Measurements from ENCODE around the gene SCFD2.

Gene SCFD2

DNA sequence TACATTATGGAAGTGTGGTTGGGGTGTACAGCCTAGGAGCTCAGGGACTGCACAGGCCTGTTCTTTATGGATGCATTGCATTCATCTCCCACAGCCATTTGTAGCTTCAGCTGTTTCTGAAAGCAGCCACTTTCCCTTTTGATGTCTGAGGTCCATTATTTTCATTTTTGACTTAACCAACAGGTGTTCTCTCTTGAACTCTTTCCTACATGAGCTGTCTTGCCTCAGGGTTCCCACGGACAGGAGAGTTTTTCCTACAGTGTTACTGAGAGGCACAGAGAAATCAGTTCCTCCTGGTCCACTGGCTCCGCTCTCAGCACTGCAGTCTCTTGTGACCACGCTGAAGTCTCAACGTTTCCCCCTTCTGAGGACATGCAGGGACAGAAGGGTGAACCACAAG lies 416.5 kb downstream of the SCFD2 start:
- H3F3A ChIP-seq (ENCODE audit: insufficient read depth, low read length) = no peaks in the 10 kb centered on the region
- H2AFZ ChIP-seq (ENCODE audit: low read length) = no peak overlapping the region
- no peaks in the 10 kb centered on the region for H3K79me2 ChIP-seq (ENCODE audit: insufficient read depth, low read length)
- H3K9me3 ChIP-seq (ENCODE audit: low read length) = no peaks in the 10 kb centered on the region
- H3K9ac ChIP-seq (ENCODE audit: low read length) = no peak overlapping the region
- no peaks in the 10 kb centered on the region for H3K36me3 ChIP-seq (ENCODE audit: insufficient read depth, low read length)
- H4K20me1 ChIP-seq (ENCODE audit: insufficient read depth, low read length) = no peaks in the 10 kb centered on the region
- no peaks in the 10 kb centered on the region for H3K4me1 ChIP-seq (ENCODE audit: insufficient read depth, low read length, severe bottlenecking)
- H3K27ac ChIP-seq (ENCODE audit: low read depth, low read length, poor library complexity, severe bottlenecking) = no peak overlapping the region
- no peak for TF ChIP-seq EZH2 (IDR thresholded peaks at IDR 0.05; ENCODE audit: borderline replicate concordance, low read length)
- TF ChIP-seq, protein P1, sequence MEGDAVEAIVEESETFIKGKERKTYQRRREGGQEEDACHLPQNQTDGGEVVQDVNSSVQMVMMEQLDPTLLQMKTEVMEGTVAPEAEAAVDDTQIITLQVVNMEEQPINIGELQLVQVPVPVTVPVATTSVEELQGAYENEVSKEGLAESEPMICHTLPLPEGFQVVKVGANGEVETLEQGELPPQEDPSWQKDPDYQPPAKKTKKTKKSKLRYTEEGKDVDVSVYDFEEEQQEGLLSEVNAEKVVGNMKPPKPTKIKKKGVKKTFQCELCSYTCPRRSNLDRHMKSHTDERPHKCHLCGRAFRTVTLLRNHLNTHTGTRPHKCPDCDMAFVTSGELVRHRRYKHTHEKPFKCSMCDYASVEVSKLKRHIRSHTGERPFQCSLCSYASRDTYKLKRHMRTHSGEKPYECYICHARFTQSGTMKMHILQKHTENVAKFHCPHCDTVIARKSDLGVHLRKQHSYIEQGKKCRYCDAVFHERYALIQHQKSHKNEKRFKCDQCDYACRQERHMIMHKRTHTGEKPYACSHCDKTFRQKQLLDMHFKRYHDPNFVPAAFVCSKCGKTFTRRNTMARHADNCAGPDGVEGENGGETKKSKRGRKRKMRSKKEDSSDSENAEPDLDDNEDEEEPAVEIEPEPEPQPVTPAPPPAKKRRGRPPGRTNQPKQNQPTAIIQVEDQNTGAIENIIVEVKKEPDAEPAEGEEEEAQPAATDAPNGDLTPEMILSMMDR (IDR thresholded peaks at IDR 0.05; ENCODE audit: low read length) = no peak
- H3K4me3 ChIP-seq (ENCODE audit: low read depth, low read length, poor library complexity, severe bottlenecking) = no peak overlapping the region
- H3K27me3 ChIP-seq (ENCODE audit: insufficient read depth, low read length) = no peaks in the 10 kb centered on the region
- no peaks in the 10 kb centered on the region for H3K9me2 ChIP-seq (ENCODE audit: low read depth, low read length)
- no peak overlapping the region for H3K4me2 ChIP-seq (ENCODE audit: low read length)

DNA sequence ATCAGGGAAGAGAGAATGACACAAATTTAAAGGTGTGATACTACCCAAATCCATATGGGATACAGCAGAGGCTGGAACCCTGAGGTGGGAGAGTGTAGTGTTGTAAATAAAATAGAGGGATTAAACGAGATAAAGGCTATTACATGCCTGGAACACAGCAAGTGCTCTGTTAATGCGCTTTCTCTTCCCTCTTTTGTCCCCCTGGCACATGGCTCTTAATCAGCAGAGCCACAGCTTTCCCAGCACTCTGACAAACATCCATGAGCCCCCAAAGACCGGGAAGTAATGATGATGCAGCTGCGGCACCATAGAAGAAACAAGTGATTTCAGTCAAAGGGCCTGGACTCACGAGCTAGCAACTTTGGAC lies 417.8 kb downstream of the SCFD2 start:
- Histone ChIP-seq H3K27ac (ENCODE audit: low read depth, low read length, poor library complexity, severe bottlenecking) (no peak overlapping the region), H2AFZ (ENCODE audit: low read length) (no peak overlapping the region), H4K20me1 (ENCODE audit: insufficient read depth, low read length) (no peaks in the 10 kb centered on the region), H3K9me2 (ENCODE audit: low read depth, low read length) (no peaks in the 10 kb centered on the region), H3K36me3 (ENCODE audit: insufficient read depth, low read length) (no peaks in the 10 kb centered on the region), H3F3A (ENCODE audit: insufficient read depth, low read length) (no peaks in the 10 kb centered on the region), H3K9ac (ENCODE audit: low read length) (no peak overlapping the region), H3K4me1 (ENCODE audit: insufficient read depth, low read length, severe bottlenecking) (no peaks in the 10 kb centered on the region), H3K4me2 (ENCODE audit: low read length) (no peak overlapping the region), H3K9me3 (ENCODE audit: low read length) (no peaks in the 10 kb centered on the region), H3K27me3 (ENCODE audit: insufficient read depth, low read length) (no peaks in the 10 kb centered on the region), H3K4me3 (ENCODE audit: low read depth, low read length, poor library complexity, severe bottlenecking) (no peak overlapping the region), H3K79me2 (ENCODE audit: insufficient read depth, low read length) (no peaks in the 10 kb centered on the region)
- TF ChIP-seq, protein P1 (IDR thresholded peaks at IDR 0.05; ENCODE audit: low read length) = no peak
- no peak for TF ChIP-seq EZH2 (IDR thresholded peaks at IDR 0.05; ENCODE audit: borderline replicate concordance, low read length)

- H2AFZ ChIP-seq (ENCODE audit: low read length) = no peak overlapping the region
- no peaks in the 10 kb centered on the region for H3K27me3 ChIP-seq (ENCODE audit: insufficient read depth, low read length)
- H3K4me2 ChIP-seq (ENCODE audit: low read length) = no peak overlapping the region
- H3K36me3 ChIP-seq (ENCODE audit: insufficient read depth, low read length) = no peaks in the 10 kb centered on the region
- no peak overlapping the region for H3K9ac ChIP-seq (ENCODE audit: low read length)
- TF ChIP-seq, protein P1 (IDR thresholded peaks at IDR 0.05; ENCODE audit: low read length) = no peak
- no peak for TF ChIP-seq EZH2 (IDR thresholded peaks at IDR 0.05; ENCODE audit: borderline replicate concordance, low read length)
- no peaks in the 10 kb centered on the region for H3K79me2 ChIP-seq (ENCODE audit: insufficient read depth, low read length)
- no peak overlapping the region for H3K27ac ChIP-seq (ENCODE audit: low read depth, low read length, poor library complexity, severe bottlenecking)
- H3F3A ChIP-seq (ENCODE audit: insufficient read depth, low read length) = no peaks in the 10 kb centered on the region
- H3K4me3 ChIP-seq (ENCODE audit: low read depth, low read length, poor library complexity, severe bottlenecking) = no peak overlapping the region
- no peaks in the 10 kb centered on the region for H3K9me2 ChIP-seq (ENCODE audit: low read depth, low read length)
- H3K4me1 ChIP-seq (ENCODE audit: insufficient read depth, low read length, severe bottlenecking) = no peaks in the 10 kb centered on the region
- no peaks in the 10 kb centered on the region for H3K9me3 ChIP-seq (ENCODE audit: low read length)
- H4K20me1 ChIP-seq (ENCODE audit: insufficient read depth, low read length) = no peaks in the 10 kb centered on the region
These were observed 418.3 kb downstream of the SCFD2 start for GRCh38 chr4:52947401-52948056.
